ENCODE data around the gene GLB1L3.

GLB1L3 gene, protein sequence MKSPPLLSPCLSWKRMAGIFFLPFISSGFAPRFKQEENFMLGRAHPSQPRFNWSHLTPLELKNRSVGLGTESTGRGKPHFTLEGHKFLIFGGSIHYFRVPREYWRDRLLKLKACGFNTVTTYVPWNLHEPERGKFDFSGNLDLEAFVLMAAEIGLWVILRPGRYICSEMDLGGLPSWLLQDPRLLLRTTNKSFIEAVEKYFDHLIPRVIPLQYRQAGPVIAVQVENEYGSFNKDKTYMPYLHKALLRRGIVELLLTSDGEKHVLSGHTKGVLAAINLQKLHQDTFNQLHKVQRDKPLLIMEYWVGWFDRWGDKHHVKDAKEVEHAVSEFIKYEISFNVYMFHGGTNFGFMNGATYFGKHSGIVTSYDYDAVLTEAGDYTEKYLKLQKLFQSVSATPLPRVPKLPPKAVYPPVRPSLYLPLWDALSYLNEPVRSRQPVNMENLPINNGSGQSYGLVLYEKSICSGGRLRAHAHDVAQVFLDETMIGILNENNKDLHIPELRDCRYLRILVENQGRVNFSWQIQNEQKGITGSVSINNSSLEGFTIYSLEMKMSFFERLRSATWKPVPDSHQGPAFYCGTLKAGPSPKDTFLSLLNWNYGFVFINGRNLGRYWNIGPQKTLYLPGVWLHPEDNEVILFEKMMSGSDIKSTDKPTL
- 1.5 to 5.1 (median 2.7) reads per million in 9 experiments for total RNA-seq

DNA sequence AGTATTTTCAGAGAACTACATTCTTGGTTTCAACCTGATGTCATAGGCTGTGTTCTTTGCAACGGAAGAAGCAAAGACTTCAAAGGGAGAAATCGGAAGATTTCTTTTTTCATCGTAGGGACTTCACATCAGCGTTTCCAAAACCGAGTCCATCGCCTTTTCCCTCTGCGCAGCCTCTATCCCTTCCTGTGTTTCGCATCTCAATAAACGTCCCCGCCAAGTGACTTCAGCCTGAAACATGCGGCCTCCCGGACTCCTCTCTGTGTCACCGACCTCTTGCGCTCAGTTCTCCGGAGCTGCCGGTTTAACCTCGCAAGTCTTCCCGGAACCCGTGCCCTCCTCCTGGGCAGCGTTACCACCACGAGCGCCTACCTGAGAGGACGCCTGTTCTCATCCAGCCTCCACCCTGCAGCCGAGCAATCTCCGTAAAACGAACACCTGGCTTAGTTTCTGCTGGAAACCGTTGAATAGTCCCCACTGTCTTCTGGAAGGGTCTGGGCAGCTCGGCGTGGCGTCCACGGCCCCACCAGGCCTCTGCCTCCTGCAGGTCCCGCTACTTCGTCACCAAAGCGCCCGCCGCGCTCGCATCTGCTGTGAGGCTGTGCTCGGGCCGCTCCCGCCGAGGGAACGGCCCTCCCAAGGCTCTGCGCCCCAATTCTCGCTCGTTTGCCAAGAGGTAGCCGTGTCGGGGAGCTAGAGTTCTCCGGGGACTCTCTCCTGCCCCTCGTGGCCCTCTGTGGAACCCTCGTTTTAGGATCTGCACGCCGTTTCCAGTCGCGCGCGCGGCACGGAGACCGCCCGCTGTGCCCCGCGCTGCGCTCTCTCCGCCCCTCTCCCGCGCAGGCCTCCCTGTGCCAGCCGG lies at the start of gene GLB1L3:
Gene GLB1L3 (plus strand): TSS at position 846 of the 862 bp plus-strand sequence. CDS start 362 bp downstream, outside the sequence.
- H3K4me3 Mint-ChIP-seq = peak within 1 kb of the TSS; percentile 95 to 96
- H3K9me3 Mint-ChIP-seq = no peaks in the 10 kb centered on the region
- H3K27me3 Mint-ChIP-seq = peaks cover 0 to 31% of the 10 kb centered on the region in 2 donors
- H3K27ac Mint-ChIP-seq = peak within 1 kb of the TSS; percentile 76 to 77
- peak; percentile 93 for ATAC-seq (replicated peaks)
- peak; percentile 71 to 77 (median 75) for DNase-seq
- peaks cover 18 to 24% of the 10 kb centered on the region in 2 donors for H3K4me1 Mint-ChIP-seq (ENCODE audit: low read depth in 2 of 2)
- no peaks in the 10 kb centered on the region for H3K36me3 Mint-ChIP-seq (ENCODE audit: insufficient read depth)

DNA sequence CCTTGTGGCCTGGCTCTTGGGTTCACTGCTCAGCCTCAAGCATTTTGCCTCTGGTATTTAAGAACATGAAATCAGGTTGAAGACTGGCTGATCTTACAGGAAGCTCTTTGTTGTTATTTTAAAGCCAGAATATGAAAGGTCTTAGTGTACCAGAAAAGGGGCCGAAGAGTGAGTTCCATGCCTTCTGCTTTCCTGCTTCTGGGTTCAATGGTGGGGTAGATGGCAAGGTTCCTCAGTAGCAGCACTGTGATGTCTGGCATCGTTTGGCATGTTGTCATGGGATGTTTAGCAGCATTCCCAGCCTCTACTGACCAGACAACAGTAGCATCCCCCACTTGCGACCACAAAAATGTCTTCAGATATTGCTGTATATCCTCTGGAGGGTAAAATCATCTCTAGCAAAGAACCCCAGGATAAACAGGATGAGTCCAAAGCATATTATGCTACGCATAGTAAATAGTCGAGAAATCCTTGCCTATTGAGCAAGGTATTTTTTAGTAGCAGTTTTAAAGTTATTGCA lies 49.3 kb upstream of the GLB1L3 start:
- Mint-ChIP-seq H3K27ac (no peak overlapping the region), H3K36me3 (ENCODE audit: insufficient read depth) (peaks cover 24% of the 10 kb centered on the region), H3K4me3 (peak overlapping the region; percentile 93 to 94), H3K4me1 (ENCODE audit: low read depth in 2 of 2) (peaks cover 65 to 79% of the 10 kb centered on the region in 2 donors), H3K9me3 (no peaks in the 10 kb centered on the region), H3K27me3 (no peaks in the 10 kb centered on the region)
- DNase-seq (no peak), ATAC-seq (replicated peaks) (no peak)

DNA sequence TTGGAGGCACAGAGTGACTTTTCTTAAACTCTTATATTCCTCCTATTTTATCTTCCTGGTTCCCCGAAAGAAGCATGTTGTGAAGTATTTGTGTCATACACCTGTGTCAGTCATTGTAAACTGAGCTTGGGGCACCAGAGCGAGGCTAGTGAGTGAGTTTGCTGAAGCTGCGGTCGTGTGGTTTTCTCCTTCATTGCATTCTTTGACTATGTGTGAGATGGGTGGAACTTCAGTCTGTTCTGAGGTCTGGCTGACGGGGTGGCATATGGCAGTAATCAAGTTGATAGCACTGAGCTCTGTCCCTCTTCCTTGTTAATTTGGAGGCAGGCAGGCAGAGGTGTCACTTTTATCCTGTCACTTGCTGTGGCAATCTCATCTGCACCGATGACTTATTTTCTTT lies 47.6 kb upstream of the GLB1L3 start:
- Mint-ChIP-seq H3K27ac (peak overlapping the region in 1 of 2 donors; percentile 36), H3K4me3 (peak overlapping the region; percentile 26 to 93), H3K27me3 (no peaks in the 10 kb centered on the region), H3K36me3 (ENCODE audit: insufficient read depth) (peaks cover 11% of the 10 kb centered on the region), H3K4me1 (ENCODE audit: low read depth in 2 of 2) (peaks cover 63 to 76% of the 10 kb centered on the region in 2 donors), H3K9me3 (no peaks in the 10 kb centered on the region)
- peak; percentile 27 to 34 (median 28) for DNase-seq
- peak; percentile 34 for ATAC-seq (replicated peaks)

DNA sequence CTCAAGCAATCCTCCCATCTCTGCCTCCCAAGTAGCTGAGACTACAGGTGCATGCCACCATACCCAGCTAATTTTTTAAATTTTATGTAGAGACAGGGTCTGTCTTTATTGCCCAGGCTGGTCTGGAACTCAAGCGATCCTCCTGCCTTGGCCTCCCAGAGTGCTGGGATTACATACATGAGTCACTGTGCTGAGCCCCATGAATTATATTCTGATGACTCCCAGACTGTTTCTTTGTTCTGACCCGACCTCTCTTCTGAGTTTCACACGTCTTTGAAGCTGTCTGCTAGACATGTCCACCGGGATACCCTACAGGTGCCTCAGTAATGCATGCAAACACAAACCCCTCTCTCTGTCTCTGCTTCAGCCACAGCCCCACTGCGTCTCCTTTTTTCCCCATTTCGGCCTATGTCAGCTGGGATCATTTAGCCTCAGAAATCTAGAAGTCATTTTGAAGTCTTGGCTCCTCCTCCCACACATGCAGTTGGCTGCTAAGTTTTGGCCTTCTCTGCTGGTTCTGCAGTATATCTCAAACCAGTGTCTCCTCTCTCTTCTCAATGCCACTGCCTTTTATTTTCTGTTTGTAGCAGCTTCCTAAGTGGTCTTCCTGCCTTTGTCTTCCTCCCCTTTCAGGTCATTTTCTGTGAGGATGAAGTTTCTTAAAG lies 46.9 kb upstream of the GLB1L3 start:
- Mint-ChIP-seq H3K27ac (peak overlapping the region in 1 of 2 donors; percentile 36), H3K4me1 (ENCODE audit: low read depth in 2 of 2) (peaks cover 63 to 76% of the 10 kb centered on the region in 2 donors), H3K27me3 (no peaks in the 10 kb centered on the region), H3K4me3 (peak overlapping the region; percentile 26 to 93), H3K36me3 (ENCODE audit: insufficient read depth) (peaks cover 5% of the 10 kb centered on the region), H3K9me3 (no peaks in the 10 kb centered on the region)
- no peak for ATAC-seq (replicated peaks)
- no peak for DNase-seq

DNA sequence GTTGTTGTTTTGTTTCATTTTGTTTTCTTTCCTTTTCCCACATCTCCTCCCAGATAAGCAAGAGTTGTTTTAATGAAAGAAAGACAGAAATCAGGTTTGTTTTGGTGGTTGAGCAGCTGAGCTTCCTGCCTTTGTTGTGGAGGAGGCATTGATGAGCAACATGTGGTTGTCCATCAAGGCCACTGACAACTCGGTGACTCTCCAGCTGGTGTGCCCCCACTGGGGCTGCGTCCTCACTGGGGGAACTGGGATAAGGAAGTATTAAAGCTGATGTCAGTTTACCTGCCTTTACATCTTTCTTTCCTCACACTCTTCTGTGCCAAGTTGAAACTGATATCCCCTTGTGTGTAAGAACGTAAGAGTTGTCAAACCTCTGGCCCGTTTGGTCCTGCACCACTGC lies 45.8 kb upstream of the GLB1L3 start:
- Mint-ChIP-seq H3K4me3 (peak overlapping the region; percentile 26 to 93), H3K27ac (peak overlapping the region; percentile 19 to 69)

GRCh38 chr11:134231958-134232659 lies 44.1 kb upstream of the GLB1L3 start:
- Mint-ChIP-seq H3K4me3 (peak overlapping the region; percentile 33 to 65), H3K9me3 (no peaks in the 10 kb centered on the region), H3K27ac (peak overlapping the region in 1 of 2 donors; percentile 77), H3K4me1 (ENCODE audit: low read depth in 2 of 2) (peaks cover 46 to 60% of the 10 kb centered on the region in 2 donors), H3K27me3 (no peaks in the 10 kb centered on the region), H3K36me3 (ENCODE audit: insufficient read depth) (peaks cover 24% of the 10 kb centered on the region)
- DNase-seq (no peak), ATAC-seq (replicated peaks) (no peak)

More for the DNA sequence above, 45.8 kb upstream of the GLB1L3 start:
- Mint-ChIP-seq H3K9me3 (no peaks in the 10 kb centered on the region), H3K4me1 (ENCODE audit: low read depth in 2 of 2) (peaks cover 61 to 72% of the 10 kb centered on the region in 2 donors), H3K36me3 (ENCODE audit: insufficient read depth) (peaks cover 14% of the 10 kb centered on the region), H3K27me3 (no peaks in the 10 kb centered on the region)
- DNase-seq = no peak
- ATAC-seq (replicated peaks) = no peak

DNA sequence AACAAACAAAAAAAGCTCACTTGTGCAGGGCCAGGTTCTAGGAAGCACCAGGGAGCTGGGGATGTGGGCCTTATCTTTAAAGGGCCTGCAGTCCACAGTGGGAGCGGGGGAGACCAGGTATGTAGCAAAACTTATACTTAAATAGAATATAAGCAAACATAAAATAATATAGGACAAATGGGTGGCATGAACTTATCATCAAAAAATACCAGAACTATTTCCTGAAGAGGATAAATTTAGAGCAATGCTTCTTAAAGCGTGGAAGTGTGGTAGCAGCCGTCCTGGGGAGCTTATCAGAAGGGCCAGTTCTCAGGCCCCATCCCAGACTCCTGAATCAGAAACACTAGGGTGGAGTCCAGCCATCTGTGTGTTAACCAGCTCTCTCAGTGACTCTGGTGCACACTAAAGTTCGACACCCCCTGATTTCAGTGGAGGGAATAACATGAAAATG lies 42.4 kb upstream of the GLB1L3 start:
- Mint-ChIP-seq H3K27ac (peak overlapping the region in 1 of 2 donors; percentile 77), H3K27me3 (no peaks in the 10 kb centered on the region), H3K9me3 (no peaks in the 10 kb centered on the region), H3K4me3 (no peak overlapping the region), H3K4me1 (ENCODE audit: low read depth in 2 of 2) (peaks cover 32 to 46% of the 10 kb centered on the region in 2 donors), H3K36me3 (ENCODE audit: insufficient read depth) (peaks cover 29% of the 10 kb centered on the region)
- ATAC-seq (replicated peaks) (no peak), DNase-seq (no peak)

GRCh38 chr11:134235399-134235798 lies 40.8 kb upstream of the GLB1L3 start:
- H3K4me3 Mint-ChIP-seq = no peak overlapping the region
- H3K36me3 Mint-ChIP-seq (ENCODE audit: insufficient read depth) = peaks cover 32% of the 10 kb centered on the region
- no peaks in the 10 kb centered on the region for H3K9me3 Mint-ChIP-seq
- no peak overlapping the region for H3K27ac Mint-ChIP-seq
- no peaks in the 10 kb centered on the region for H3K27me3 Mint-ChIP-seq
- ATAC-seq (replicated peaks) = no peak
- H3K4me1 Mint-ChIP-seq (ENCODE audit: low read depth in 2 of 2) = peaks cover 17 to 30% of the 10 kb centered on the region in 2 donors
- no peak for DNase-seq

GRCh38 chr11:134236834-134237556 lies 39.2 kb upstream of the GLB1L3 start:
- no peak for DNase-seq
- Mint-ChIP-seq H3K4me1 (ENCODE audit: low read depth in 2 of 2) (peaks cover 12 to 16% of the 10 kb centered on the region in 2 donors), H3K36me3 (ENCODE audit: insufficient read depth) (peaks cover 37% of the 10 kb centered on the region), H3K27me3 (no peaks in the 10 kb centered on the region), H3K9me3 (no peaks in the 10 kb centered on the region), H3K27ac (peak overlapping the region; percentile 3 to 64), H3K4me3 (no peak overlapping the region)
- no peak for ATAC-seq (replicated peaks)

- H3K4me3 Mint-ChIP-seq = no peak overlapping the region
- no peaks in the 10 kb centered on the region for H3K27me3 Mint-ChIP-seq
Measured at GRCh38 chr11:134237557-134237922, 38.6 kb upstream of the GLB1L3 start.

GRCh38 chr11:134238956-134239355 lies 37.2 kb upstream of the GLB1L3 start:
- peaks cover 49% of the 10 kb centered on the region for H3K36me3 Mint-ChIP-seq (ENCODE audit: insufficient read depth)
- no peak overlapping the region for H3K4me3 Mint-ChIP-seq
- H3K9me3 Mint-ChIP-seq = no peaks in the 10 kb centered on the region
- DNase-seq = no peak
- H3K27me3 Mint-ChIP-seq = no peaks in the 10 kb centered on the region
- no peak overlapping the region for H3K27ac Mint-ChIP-seq
- peaks cover 0 to 5% of the 10 kb centered on the region in 2 donors for H3K4me1 Mint-ChIP-seq (ENCODE audit: low read depth in 2 of 2)
- ATAC-seq (replicated peaks) = no peak

More at GRCh38 chr11:134237557-134237922, 38.6 kb upstream of the GLB1L3 start:
- Mint-ChIP-seq H3K4me1 (ENCODE audit: low read depth in 2 of 2) (peaks cover 8 to 11% of the 10 kb centered on the region in 2 donors), H3K36me3 (ENCODE audit: insufficient read depth) (peaks cover 39% of the 10 kb centered on the region), H3K9me3 (no peaks in the 10 kb centered on the region), H3K27ac (no peak overlapping the region)
- ATAC-seq (replicated peaks) = no peak
- no peak for DNase-seq
